Superior temporal gyrus (tissue), 1 donor: ENCODE data around the gene RBM11.
"Not testable (repeated sequence)": the region's sequence is repeated elsewhere in the genome, so short reads cannot be mapped to it uniquely, and the experiment has no call there.

Experiments
- DNase-seq: peaks from one replicate; pipeline ENCODE4 v3.0.0-alpha.2; 2016; ENCODE audit errors: extremely low spot score

Gene RBM11, protein sequence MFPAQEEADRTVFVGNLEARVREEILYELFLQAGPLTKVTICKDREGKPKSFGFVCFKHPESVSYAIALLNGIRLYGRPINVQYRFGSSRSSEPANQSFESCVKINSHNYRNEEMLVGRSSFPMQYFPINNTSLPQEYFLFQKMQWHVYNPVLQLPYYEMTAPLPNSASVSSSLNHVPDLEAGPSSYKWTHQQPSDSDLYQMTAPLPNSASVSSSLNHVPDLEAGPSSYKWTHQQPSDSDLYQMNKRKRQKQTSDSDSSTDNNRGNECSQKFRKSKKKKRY

DNA sequence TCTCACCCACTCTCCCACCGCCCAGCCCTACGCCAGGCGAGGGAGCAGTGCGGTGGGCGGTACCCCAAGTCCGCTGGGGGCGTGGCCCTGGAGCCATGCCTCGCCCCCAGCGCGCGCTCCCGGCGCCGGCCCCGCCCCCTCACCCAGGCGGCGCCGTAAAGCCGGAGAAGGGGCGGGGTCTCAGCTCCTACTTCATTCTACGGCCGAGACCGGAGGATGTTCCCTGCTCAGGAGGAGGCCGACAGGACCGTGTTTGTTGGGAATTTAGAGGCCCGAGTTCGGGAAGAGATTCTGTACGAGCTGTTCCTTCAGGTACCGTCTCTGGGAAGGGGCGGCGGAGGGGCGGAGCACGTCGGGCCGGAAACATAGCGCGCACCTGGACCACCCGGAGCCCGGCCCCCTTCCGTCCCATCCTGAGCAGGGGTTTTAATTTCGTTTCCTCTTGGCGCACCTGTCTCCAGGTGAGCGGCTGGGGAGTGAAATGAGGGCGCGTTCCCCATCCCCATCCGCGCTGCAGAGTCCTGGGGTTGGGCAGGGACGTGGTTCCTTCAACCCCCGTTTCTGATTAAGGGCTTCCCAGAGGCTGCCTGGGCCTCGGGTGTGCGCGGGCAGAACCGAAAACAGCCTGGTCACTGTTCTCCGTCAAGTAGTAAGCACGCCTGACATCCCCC lies at the start of gene RBM11:
RBM11 (plus strand) TSS at position 187 of the 671 bp plus-strand sequence; CDS start at position 217, 30 bp downstream.
- peak; percentile 68 for DNase-seq

GRCh38 chr21:14166463-14167223 lies 49.3 kb upstream of the RBM11 start:
- DNase-seq = not testable (repeated sequence)

DNA sequence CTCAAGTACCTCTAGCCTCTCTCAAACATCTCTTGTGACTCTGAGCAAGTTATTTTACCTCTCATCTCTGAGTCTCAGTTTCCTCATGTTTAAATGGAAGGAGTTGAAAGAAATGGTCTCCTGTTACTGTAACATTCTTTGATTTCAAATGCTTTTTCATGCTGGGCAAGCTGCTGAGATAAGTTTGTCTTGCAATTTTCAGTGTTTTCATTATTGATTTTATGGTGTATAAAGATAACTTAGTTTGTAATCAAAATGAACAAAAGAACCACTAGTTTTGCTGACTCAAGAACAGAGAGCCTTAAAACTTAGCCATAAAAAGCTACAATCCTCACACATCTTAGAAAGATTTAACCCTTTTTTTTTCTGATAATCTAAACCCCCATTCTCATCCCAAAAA lies 9.7 kb upstream of the RBM11 start:
- no peak for DNase-seq

DNA sequence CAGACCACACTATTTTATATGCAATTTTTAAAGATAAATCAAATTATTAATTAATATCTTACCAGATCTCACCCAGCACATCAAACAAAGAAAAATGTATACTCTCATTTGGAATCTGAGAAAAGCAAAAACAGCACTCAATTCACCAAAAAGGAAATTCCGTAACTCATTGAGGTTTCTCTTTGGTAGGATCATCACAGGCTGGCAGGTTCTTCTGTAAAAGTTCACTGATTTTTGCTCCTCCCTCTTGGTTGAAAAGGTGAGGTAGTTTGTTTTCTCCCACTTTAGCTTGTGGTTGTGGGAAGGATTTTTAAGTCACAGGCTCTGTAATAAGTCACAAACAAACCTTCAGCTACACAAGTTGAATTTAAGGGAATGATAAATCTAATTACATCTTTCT lies 5.2 kb upstream of the RBM11 start, which contains the start of gene LIPI:
LIPI (minus strand) TSS at position 218 of the 400 bp plus-strand sequence; CDS start at position 108, 110 bp downstream.
- DNase-seq = no peak

DNA sequence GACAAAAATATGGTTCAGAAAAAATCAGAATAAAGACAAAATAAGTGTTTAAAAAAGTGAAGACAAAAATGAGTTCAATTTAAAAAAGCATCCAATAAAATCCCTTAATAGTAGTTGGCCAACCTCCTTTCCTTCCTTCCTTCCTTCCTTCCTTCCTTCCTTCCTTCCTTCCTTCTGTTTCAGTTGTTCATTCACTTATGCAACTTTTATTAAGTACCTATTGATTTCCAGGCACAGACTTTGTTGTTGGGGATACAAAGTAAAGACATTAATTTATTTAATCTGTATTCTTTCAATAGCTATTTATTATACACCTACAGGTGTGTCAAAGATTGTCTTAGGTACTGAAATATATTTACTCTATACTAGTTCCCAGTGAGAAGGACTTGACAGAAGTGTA lies 2.8 kb upstream of the RBM11 start:
- no peak for DNase-seq

- DNase-seq = no peak
Observed at GRCh38 chr21:14223365-14223764, 7.4 kb downstream of the RBM11 start.

DNA sequence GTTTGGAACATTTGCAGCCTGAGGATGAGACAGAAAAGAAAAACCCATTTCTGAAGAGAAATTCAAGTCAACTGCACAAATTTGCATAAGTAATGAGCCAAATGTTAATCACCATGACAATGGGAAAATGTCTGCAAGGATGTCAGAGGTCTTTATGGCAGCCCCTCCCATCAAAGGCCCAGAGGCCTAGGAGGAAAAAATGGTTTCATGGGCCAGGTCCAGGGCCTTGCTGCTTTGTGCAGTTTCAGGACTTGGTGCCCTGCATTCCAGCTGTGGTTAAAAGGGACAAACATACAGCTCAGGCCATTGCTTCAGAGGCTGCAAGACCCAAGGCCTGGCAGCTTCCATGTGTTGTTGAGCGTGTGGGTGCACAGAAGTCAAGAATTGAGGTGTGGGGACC lies 13.4 kb downstream of the RBM11 start:
- no peak for DNase-seq

- DNase-seq = no peak
Observed at GRCh38 chr21:14235101-14235500, 19.1 kb downstream of the RBM11 start.

GRCh38 chr21:14236180-14236579 lies 20.2 kb downstream of the RBM11 start:
- no peak for DNase-seq

- no peak for DNase-seq
Observed at GRCh38 chr21:14239281-14239680, 23.3 kb downstream of the RBM11 start.

GRCh38 chr21:14241297-14241696 lies 25.3 kb downstream of the RBM11 start:
- DNase-seq = no peak

DNA sequence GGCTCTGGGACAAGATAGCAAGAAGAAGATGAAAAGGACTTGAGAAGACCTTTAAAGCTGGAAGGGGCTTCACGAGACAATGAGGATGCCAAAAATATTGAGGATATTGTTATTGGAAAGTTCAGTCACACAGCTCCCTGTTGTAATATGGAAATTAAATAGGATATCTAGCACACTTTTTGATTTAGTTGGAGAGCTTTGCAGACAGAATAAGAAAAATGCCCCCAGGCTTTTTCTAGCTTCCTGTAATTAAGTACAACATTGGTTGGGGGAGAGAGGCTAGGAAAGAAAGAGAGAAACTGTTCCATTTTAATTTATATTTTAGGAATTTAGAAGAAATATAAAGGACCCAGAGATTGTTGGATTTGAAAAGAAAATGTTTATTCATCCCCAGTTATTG lies 27.5 kb downstream of the RBM11 start:
- no peak for DNase-seq

- DNase-seq = no peak
Observed at GRCh38 chr21:14243874-14244273, 27.9 kb downstream of the RBM11 start.

- no peak for DNase-seq
Observed at GRCh38 chr21:14244911-14245310, 29.0 kb downstream of the RBM11 start.

DNA sequence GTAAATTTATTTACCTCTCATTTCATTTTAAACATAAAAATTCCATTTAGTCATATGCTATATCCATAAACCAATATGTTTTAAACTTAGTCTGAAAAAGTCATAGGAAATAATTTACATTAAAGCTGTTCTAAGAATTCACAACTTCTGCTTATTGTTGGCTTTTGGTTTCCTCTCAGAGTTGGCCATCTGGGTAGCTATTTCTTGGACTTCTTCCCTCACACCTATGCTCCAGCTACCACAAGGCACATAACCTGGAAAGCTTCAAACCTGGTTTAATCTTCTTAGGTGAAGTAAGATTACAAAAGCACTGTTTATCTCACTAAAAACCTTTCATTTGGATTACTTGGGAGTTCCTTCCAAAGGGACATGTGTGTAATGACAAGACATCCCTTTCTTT lies 29.8 kb downstream of the RBM11 start:
- DNase-seq = no peak

DNA sequence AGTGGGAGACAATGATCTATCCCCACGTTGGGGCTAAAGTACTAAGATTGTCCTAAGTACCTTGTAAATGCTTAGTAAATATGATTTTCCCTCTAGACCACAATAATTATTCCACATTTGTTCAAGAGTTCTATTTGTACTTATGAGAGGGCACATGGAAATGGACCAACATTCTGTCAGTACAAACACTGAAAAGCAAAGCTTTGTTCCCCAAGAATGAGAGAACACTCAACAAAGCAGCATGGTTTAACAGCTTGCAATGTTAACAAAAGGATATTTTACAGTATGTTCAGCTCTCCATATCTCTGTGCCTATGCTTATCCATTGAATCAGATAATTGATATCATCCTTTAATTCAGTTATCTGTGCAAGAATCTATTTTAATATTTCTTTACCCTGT lies 35.4 kb downstream of the RBM11 start:
- DNase-seq = peak; percentile 64

DNA sequence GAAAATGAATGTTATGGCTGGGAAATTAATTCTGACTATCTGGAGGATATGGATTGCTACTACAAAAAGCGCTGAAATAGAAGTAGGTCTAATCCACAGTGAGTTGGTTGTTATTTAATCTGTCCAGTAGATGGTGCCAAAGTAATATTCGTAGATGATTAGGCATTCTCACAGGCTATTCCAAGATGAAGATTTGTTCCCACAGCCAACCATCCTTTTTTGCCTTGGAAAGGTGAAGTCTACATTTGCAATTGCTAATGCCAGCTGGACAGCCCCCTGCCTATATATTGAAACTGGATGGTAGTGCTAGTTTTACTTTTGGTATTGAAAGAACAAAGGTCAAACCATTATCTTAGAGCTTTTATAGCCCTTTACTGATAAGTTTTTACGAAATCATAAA lies 43.8 kb downstream of the RBM11 start:
- DNase-seq = peak; percentile 88

DNA sequence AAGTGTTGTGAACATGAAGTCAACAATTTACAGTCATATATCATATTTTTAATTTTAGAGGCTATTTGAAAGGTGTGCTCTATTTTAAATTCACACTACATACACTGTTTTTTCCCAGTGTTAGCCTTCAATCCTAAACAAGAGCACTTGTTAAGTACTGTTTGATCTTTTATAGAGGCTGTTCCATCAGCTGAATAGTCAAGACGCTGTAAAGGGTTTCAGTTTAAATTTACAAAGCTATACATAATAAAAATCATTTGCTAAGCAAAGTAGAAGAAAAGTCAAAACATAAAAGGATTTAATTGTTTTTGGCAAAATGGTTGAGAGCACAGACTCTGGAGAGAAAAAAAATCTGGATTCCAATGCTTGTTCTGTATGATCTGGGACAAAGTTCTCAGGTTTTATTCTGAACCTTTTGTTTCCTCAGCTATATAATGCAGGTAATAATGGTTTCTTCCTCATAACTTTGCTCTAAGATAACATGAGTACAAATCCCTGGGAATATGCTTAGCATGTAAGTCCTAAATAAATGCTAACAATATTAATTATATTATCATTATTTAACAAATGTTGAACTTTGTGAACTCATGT lies 44.3 kb downstream of the RBM11 start:
- no peak for DNase-seq

- no peak for DNase-seq
Observed at GRCh38 chr21:14262039-14262438, 46.1 kb downstream of the RBM11 start.

GRCh38 chr21:14263879-14264278 lies 47.9 kb downstream of the RBM11 start:
- DNase-seq = no peak

DNA sequence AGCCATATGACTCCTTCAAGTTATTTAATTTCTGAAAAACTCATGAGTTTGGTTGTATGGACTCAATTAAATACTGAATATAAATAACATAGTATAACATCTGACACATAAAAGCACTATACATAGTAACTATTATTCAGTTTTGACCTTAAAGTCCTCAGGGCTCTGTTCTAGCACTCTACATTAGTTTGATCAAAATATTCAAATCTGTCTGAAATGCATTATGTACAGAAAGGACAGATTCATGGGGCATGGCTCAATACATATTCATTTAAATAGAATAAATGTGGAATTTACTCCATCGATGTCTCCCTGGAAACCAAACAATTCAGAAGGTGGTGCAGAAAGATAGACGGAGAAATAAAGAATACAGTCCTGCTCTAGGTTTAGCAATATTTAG lies 49.1 kb downstream of the RBM11 start:
- DNase-seq = no peak

DNA sequence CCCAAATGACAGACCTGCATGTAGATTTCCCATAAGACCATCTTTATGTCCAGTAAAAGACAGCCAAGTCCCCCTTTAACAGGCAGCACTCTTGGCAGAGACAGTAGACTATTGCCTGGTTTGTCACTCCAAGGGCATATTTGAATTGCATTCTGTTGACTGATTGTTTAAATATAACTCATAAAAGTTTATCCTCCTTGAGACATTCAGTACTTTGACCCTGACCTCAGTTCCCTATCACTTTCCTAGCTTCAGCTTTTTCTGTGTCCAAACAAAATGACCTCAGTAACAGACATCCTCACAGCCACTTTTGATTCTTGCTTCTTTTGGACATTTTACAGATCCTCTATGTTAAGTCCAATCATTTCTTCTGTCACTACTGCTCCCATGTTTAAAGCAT lies 51.1 kb downstream of the RBM11 start:
- no peak for DNase-seq
